Astrocyte (in vitro differentiated cells and primary cell): ENCODE results near the gene CDC20.

ENCODE experiments used
- CTCF ChIP-seq: IDR thresholded peaks from 2 replicates; pipeline ENCODE4 v1.5.1; 2011; ENCODE audit warnings: low read depth, mild to moderate bottlenecking, inconsistent platforms, low read length, moderate library complexity; ENCODE audit not compliant: insufficient read depth
- EZH2 ChIP-seq: IDR thresholded peaks from 2 replicates; pipeline ENCODE4 v1.6.1; 2012; ENCODE audit warnings: mild to moderate bottlenecking, low read length, inconsistent platforms; ENCODE audit not compliant: insufficient read depth

- TF ChIP-seq CTCF (peak; percentile 4), EZH2 (no peak)
These were observed 41.9 kb upstream of the CDC20 start for GRCh38 chr1:43316738-43317520.
